Lower leg skin (tissue), 3 donors: ENCODE data around the gene RABEPK.

ENCODE experiments used
- CTCF ChIP-seq, 3 donors: fragments of 450-650 bp; IDR thresholded peaks; one replicate each; pipeline ENCODE4 v1.5.1; 2016; ENCODE audit warnings: antibody characterized with exemption in 3 of 3, mild to moderate bottlenecking in 3 of 3, moderate library complexity in 2 of 3
- POLR2A ChIP-seq, 2 donors: fragments of 450-650 bp; IDR thresholded peaks; one replicate each; pipeline ENCODE4 v1.6.1; 2016 to 2017; ENCODE audit warnings: antibody characterized with exemption in 2 of 2, mild to moderate bottlenecking in 1 of 2, moderate library complexity in 1 of 2

GRCh38 chr9:125153712-125154367, 46.5 kb upstream of the RABEPK start:
- TF ChIP-seq CTCF (IDR thresholded peaks at IDR 0.05) (no peak), POLR2A (IDR thresholded peaks at IDR 0.05) (no peak)
